GM19452 (cell line): Measurements from ENCODE around the gene WNT8B.

ENCODE experiments used
- ATAC-seq: cut with Tn5 transposase; IDR thresholded peaks from one replicate; pipeline ENCODE4 v1.9.1; 2021; ENCODE audit not compliant: unreplicated experiment

WNT8B gene

DNA sequence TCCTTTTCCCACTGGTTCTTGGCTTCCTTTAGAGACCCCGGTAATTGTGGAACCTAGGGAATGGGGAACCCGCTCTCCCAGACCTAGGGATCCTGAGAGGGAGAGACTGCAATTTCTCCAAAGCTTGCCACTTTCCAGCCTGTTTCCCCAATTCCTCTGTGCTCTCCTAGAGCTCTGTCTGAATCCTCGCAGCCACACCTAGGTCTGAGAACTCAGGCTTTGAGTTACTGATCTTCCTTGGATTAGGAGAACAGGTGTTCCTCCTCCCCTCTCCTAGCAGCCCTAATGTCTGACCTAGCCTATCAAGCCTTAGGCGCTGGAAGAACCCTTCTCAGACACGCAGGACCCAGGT is 20.0 kb downstream of the WNT8B start:
- no peak for ATAC-seq

DNA sequence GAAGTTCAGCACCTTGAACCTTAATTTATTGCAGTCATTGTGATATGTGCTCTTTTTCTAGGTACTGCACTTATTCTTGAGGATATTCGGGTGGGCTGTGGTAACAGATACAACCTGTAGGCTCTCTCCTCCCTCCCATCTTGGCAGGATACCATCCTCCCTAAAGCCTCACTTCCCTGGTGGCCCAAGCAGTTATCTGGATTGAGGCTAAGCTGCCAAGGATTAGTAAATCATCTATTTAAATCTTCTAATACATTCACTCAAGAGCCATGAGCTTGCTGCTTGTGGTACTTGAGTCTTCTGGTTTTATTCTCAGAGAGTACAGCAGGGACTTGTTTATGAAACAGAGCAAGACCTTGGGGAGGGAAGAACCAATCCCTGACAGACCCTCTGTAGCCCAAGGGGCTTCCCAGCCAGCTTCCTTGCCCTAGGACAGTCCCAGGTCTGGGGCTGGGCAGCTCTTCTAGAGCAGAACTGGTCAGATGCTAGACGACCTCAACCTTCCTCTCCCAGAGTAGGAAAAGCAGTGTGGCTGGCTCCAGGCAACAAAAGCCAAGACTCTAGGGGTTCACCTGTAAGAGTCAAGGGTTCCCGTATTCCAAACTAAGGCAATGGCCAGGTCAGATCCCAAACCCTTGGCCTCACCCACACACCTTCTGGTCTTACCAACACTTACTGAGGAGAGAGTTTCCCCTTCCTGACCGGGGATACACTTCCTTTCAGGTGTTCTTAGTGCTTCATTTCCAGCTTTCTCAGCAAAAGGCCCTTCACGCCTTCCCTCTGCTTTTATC is 21.3 kb downstream of the WNT8B start:
- ATAC-seq = no peak

DNA sequence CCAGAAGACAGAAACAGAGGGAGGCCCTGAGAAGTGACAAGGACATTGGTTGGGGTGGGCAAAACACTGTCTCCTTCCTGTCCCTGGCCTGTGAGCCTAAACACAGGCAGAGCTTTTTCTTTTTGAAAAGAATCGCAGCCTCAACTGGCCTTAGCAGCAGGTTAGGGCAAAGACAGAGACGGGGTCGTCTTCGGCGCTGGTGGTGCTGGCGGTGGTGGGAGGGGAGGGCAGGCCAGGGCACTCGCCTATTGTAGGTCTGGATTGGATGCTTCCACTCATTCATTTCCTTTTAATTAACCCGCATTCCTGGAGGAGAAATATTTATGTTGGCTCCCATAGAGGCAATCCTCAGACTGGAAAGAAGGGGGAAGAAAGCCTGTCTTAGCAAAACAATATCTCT is 22.6 kb downstream of the WNT8B start:
- ATAC-seq = no peak

DNA sequence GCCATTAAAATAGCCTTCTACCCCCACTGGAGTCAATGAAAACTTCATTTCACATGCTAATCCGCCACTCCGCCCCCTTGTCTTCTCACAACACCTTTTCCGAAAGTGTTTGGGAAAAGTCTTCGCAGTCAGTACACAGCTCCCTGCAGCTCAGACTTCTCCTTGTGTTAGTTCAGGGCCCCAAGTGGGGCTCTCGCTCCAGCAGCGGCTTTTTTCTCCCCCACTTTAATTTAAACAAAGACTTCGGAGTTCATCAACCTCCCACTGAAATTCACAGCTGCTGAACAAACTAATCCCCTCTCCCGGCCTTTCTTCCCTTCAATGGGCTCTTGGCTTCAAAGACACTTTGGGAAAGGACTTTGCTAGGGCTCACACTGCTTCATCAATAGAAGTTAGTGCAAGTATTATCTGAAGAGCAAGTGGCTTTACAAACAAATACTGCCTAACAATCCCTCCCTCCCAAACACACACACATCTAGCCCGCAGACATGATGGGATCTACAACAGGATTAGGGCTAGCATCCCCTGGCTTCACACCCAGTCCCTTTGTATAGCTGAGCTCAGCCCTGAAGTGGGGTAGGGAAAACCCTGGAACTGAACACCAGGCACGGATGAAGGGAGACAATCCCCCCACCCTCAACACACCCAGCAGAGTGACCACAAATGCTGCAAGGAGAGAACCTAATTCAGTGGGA is 23.1 kb downstream of the WNT8B start:
- no peak for ATAC-seq

DNA sequence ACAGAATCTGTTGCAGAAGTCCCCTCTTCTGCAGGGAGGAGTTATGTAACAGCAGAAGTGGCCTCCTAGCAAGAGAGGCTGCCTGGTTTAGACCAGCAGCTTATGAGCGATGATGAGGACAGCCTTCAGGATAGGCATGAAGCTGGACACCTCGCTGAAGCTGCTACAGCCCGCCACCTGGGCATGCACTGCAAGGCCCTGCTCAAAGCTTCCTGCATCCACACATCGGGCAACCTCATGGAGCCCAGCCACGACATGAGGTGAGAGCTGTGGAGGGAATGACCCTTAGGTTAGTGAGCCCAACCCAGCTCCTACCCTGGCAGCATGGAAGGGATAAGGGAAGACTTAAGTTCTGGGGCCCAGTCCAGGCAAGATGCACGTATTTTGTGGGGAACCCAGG is 24.7 kb downstream of the WNT8B start:
- ATAC-seq = no peak

DNA sequence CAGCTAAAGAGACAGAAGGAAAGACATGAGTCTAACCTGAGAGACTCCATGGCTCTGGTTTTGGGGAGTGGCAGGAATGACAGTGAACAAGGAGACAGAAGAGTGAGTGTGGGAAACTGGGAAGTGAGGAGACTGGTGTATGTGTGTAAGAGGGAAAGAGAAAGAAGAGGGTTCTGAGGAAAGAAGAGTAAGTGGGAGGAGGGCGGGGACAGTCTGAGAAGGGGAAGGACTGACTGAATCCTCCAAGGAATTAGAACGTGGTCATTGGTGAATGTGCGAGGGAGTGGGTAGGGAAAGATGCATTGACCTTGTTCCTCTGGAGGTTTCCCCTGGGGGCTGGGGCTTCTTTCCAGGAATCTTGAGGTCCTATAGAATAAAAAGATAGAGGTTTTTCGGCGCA is 26.6 kb downstream of the WNT8B start:
- ATAC-seq = no peak

DNA sequence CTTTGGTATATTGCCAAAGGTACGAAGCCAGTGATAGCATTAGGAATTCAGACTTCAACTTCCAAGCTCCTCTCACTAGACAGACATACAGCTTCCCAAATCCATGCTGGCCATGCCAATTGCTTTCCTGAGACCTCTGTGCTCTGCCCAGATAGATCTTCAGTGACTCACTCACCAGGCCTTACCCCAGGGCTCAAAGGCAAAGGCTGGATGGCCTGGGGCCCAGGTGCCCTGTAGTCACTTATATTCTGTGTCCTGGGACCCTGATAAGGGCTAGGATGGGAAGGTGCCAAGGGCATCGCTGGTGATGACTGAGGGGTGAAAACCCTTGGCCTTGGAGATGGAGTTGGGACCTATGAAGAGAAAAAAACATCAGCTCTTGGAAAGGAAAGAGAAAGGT is 27.7 kb downstream of the WNT8B start:
- ATAC-seq = no peak

DNA sequence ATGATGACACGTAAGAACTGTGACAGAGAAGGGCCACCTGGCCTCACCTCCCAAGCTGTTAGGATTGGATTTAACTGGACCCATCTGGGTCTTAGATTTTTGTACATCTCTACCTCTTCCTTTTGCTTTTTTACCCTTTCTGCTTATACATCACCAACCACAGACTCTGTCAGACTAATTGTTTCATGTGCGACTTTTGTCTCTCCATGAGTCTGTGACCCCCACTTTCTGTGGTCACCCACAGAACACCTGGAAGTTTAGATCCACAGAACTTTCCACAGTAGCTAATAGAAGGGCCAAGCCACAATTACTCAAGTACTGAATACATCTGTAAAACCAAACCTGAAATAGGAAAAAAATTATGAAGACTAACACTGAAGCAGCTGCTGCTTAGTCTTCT is 33.8 kb downstream of the WNT8B start:
- ATAC-seq = no peak

DNA sequence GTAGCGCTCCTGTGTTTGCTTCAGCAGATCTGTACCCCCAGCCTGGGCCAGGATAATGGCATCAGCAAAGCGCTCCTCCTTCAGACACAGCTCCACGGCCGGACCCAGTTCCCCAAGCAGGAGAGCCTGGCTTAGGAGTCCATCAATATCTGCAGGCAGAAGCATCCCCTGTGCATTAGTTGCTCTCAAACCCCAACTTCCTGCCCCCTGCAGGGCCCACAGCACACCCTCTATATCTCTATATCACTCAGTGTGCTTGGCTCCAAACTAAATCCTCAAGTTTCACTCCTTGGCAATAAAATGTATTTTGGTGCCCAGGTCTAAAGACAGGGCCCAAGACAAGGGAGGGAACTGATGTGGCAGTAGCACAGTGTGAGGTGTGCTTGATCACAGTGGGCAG is 35.2 kb downstream of the WNT8B start:
- no peak for ATAC-seq

DNA sequence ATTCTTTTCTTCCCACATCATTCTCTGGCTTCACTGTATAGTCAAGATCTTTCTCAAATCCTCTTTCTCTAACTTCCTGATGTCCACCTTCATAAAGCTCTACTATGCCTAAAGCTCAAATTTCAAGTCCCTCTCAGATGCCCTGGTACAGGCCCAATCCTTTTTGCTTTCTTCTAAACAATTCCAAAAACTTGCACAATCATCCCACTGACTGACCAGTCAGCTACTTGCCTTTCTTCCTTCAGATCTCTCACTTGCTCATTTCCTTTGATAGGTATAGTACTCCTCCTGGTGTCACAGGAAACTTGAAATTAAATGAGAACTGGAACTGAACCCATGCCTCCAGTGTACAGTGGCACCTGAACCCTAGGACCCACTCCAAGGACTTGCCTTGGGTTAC is 38.6 kb downstream of the WNT8B start:
- no peak for ATAC-seq

DNA sequence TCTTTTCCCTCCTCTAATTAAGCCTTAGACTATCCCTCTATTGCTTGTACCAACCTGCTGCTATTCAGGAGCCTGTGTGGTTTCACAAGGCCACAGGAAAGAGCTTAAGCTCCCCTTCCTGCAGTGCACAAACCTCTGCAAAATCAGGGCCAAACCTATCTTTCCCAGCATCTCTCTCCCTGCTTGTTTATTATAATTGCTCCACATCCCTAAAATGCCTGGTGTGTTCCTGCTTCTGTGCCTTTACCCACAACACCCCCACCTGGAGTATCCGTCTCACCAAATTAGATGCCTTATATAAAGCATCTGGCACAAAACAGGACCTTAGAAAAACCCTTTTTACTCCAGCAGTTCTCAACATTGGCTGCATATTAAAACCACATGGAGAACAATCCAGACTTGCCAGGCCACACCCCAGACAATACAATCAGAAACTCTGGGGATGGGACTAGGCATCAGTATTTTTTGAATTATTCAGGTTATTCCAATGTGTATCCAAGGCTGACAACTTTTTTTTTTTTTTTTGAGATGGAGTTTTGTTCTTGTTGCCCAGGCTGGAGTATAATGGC is 40.2 kb downstream of the WNT8B start:
- no peak for ATAC-seq

DNA sequence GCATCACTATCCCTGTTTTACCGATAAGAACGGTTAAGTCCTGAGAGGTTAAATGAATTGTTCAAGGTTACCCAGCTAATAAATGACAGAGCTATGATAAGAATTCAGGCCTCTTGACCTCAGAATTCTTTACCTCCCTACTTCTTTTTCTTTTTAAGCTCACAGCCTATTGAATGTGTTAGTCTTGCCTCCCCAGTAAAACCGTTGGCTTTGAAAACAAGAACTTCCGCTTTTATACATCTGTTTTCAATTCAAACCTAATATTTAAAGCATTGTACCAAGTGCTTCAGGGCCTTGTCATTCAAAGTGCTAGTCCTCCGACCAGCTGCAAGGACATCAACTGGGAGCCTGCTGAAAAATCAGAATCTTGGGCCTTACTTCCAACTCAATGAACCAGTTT is 41.3 kb downstream of the WNT8B start:
- no peak for ATAC-seq

DNA sequence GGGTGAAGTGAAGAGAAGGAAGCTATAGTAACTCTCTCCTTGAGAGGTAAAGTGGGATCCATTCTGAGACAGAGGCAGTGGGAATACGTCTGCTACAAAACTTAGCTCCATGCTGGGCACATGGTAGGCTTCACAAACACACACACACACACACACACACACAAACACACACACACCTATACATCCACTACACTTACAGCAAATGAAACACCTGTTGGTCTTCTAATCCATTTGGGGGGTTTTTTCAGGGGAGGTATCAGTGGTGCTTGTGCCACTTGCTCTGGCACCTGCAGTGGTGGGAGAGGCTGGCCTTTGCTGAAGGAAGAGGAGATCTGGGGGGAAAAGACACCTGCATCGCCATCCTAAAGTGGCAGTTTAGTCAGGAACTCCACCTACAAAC is 42.4 kb downstream of the WNT8B start:
- no peak for ATAC-seq

DNA sequence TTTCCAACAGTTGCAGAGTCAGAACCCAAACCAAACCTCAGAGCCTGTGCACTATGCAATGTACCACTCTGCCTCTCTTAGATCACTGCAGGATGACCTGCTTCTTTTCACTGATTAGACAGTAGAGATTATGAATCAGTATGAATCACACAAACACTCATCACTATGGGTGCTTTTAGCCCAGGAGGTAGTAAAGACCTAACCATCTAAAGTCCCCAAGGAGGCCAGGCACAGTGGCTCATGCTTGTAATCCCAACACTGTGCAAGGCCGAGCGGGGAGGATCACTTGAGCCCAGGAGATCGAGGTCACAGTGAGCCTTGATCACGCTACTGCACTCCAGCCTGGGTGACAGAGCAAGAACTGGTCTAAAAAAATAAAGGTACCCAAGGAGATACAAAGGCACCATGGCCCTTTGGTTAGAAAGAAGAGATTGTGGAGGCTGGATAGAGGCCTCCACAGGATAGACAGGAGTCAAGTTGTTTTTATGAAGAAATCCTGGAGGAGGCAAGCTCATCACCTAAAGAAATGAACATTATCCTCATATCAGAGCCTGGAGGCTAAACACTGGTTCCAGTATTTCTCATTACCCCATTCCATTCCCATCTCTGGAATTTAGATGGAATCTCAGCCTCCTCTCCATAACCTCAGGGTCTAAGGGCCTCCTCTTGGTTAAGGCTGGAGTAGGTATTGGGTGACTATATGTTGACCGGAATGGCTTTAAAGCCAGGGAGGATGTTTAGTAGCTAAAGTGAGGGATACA is 44.0 kb downstream of the WNT8B start:
- no peak for ATAC-seq

DNA sequence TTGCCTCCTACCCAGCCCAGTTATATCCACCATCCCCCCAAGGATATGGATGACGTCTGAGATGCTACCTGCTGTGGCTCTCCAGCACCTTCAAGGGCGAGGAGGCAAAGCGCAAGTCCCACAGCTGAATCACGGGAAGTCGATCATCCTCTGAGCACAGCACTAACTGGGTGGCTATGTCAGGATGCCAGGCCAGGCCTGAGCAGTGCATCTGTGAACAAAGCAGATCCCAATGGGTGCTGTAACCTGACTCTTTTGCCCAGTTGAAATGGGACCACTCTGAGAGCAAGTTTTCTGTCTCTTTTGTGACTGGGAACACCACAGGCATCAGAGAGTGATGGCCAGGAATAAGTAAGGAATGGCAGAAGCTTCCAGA is 44.5 kb downstream of the WNT8B start:
- no peak for ATAC-seq

DNA sequence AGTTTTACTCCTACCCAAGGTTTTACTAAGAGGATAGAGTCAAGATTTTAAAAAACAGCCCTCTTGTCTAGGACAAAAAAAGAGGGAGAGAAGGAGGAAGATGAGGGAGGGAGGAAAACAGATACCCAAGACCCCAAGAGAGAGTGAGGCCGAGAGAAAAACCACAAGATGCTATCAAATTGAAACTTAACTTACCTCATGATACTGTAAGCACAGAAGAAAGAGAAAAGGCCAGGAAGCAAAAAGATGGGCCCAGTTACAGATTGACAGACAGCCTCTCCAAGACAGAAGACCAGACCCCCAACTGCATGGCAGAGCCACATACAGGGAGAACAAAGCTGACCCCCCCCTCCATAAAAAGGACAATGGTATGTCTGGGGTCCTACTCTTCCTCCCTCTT is 45.5 kb downstream of the WNT8B start:
- no peak for ATAC-seq

DNA sequence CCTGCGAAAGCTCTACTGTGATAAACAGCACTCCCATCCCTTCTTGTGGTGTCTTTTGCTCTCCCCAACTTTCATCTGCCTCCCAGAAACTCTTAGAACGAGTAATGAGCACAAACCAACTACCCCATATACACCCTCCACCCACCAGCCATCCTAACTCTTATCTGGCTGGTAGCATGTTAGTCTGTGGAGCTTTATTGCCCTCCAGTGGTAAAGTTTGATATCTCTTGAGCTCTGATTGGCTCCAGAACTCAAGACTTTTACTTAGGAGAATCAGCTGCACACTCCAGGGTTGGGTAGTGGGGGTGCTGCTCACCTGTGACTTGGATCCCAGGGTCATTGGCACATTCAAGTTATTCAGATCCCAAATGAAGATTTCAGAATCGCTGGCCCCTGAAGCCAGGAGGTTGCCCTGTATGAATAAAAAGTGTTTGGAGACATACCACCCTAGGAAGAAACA is 45.9 kb downstream of the WNT8B start:
- ATAC-seq = no peak

DNA sequence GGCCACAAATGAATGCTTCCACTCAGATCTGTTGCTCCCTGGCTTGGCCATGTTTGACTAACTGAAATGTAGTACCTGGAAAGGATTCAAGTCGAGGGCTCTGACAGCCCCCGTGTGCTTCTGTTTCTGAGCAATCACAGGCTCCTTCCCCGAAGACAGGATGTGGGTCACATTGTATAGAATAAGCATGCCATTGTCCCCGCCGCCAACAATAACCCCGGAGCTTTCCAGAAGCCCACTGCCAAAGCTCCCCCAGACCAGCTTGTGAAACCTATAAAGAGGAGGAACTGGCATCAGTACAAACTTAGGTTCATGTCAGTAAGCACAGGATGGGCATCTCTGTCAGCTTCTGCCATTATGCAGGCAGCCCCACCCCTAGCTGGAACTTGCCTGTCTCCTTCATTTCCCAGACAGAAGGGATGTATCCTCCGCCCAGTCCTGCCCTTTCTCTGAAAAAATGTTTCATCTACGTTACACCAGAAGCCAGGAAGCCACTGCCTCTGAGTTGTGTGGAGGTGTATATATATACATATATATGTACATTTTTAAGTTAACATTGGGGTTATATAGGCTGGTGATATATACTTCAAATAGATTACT is 46.5 kb downstream of the WNT8B start:
- no peak for ATAC-seq

DNA sequence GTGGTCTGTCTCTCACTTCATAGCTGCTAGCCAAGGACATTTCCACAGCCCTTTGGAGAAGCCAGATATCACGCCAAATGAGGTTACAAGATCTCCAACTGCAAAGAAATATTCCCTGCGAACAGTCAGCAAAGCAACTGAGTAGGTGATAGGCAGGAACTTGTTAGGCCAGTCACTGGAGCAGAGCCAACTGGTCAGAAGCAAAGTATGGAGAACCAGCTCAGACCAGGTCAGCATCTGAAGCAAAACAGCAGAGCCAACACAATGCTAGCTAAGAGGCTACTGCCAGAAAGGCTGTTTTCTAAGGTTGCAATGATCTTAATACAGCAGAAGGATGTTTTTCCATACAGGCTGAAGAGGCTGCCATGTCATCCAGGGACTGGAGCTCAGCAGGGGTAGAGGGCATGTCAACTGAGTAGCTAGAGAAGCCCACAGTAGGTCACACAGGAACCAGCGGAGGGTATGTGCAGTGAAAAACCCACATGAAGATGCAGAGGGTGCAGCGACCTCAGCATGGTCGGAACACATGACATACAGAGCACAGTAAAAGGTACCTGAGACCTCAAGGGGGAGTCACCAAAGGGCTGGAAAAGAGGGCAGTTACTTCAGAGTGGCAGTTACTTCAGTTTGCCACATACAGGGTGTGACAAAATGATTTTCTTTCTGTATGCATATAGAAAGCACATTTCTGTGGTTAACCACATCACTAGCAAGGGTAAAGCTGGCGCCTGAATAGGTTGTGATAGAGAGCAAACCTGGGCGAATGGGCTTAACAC is 47.9 kb downstream of the WNT8B start:
- ATAC-seq = no peak

DNA sequence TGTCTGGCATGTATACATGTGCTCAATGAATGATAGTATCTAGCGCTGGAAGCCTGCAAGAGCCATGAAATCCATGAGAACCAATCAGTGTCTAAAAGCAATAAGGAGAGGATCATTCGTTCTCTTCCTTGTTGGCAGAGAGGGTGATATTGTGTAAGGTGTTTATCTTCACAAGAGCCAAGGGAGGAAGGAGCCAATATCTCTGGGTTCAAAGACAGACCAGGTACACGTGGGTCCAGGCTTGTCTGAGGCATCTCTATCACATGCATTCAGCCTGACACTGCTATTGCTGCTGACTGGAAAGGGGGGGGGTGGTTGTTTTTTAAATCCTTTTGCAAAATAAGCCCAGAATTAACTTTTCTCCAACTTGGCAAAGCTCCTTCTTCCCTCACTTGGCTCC is 52.8 kb downstream of the WNT8B start:
- ATAC-seq = no peak

DNA sequence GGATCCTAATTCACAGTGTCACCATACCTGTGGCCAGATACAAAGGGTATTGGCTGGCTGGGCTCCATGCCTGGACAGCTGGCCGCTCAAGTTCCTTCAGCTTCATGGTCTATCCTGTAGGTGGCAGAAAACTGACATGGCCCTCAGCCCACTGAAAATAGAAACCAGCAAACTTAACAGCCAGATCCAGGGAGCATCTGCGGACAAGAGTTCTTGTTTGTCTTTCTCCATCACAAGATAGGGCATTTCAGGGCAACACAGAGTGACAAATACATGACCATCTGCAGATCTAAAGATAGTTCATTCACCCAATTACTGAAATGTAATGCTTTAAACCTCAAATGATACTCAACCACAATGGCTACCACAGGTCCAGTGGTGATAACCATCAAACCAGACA is 54.0 kb downstream of the WNT8B start:
- no peak for ATAC-seq
